Posterior vena cava (tissue), 2 donors: ENCODE results near the gene NKX2-1. TPM values are rescaled to one million over a fixed set of nuclear protein-coding genes. Genes with fewer than 3 reads are reported as not detected.
"Not testable (repeated sequence)": the region's sequence is repeated elsewhere in the genome, so short reads cannot be mapped to it uniquely, and the experiment has no call there.

Experiments
- DNase-seq: peaks from one replicate; pipeline ENCODE4 v3.0.0-alpha.2; 2020; ENCODE audit warnings: low spot score
- intact Hi-C, 2 donors: fragments of 100-400 bp; cut with DNase I; formaldehyde crosslinking; loops; one replicate each; pipeline versions ENCODE4 v1.14.1 to v1.14.2; 2022 to 2023
- total RNA-seq, 2 donors: library from RNA; stranded (reverse); fragmentation: NEBNext Ultra II Directional; extraction: Animal tissue kit (Norgen Biotek cat#: 25700); gene quantifications; one replicate each; pipeline ENCODE4 v1.2.1, GENCODE V29; 2021
- donor health status: DM: yes; HTN: yes; CAD: no.
- donor health status: DM: yes; HTN: yes; CAD: no.

Gene NKX2-1
- total RNA-seq, 2 donors from 2014 or later: not detected

DNA sequence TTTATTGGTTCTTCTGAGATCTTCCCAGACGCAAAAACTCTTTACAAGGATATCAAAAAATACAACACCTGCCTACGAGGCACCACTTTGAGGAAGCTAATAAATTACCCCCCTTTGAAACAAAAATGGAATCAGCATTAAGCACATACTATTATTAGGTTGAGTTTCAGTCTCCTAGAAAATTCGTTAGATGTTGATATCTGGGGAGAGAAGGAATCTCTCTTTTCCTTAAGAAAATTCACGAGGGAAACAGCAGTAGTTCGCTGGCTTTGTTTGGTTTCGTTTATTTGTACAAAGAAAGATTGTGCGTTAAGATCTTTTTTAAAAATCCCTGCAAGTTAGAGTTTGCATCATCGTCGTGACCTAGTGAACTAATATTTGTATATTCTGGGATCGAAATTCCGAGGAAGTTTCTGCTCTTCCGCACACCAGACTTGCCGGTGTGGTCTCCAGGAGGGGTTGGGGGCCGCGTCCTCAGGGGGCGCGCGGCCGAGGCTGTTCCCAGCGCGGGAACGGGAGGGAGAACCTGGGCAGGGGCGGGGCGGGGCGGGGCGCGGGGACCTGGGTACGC, 12.1 kb downstream of the NKX2-1 start:
- intact Hi-C loops: no loop called here
- DNase-seq: no peak

- intact Hi-C loops: no loop called here
- no peak for DNase-seq
Measured at GRCh38 chr14:36506732-36507614, 13.1 kb downstream of the NKX2-1 start.

GRCh38 chr14:36505892-36506731, 13.9 kb downstream of the NKX2-1 start:
- DNase-seq: no peak
- intact Hi-C loops: no loop called here

DNA sequence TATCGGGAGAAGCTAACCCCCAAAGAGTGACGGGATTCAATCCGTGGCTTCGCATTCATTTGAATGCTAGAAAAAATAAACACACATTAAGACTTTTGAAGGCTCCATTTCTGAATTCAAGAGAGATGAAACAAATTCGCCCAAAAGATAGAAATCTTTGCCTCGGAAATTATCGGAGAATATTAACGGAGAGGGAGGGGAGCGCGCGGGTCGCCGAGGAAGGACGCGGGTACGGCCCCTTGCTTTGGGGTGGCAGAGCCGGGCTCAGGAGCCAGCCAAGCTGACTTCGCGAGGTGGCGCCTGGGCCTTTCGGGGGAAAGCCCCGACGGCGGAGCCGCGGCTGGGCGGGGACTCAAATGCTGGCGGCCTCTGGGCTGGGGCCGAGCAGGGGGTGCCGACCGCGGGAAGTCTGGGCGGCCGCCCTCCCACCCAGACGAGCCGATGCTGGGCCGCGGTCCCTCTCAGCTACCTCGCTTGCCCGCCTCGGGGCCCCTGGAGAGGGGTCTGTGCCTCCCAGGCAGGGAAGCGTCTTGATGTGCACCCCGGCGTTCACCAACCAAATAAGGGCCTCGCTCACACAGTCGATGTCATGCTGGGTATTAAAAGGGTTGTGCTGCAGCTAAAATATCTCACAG, 14.7 kb downstream of the NKX2-1 start:
- DNase-seq: no peak
- intact Hi-C loops: no loop called here

- intact Hi-C loops: no loop called here
Measured at GRCh38 chr14:36504771-36505175, 15.3 kb downstream of the NKX2-1 start.

GRCh38 chr14:36503771-36504741, 16.0 kb downstream of the NKX2-1 start:
- DNase-seq: peak; percentile 80
- intact Hi-C loops: no loop called here

More at GRCh38 chr14:36504771-36505175, 15.3 kb downstream of the NKX2-1 start:
- DNase-seq: no peak

GRCh38 chr14:36502558-36503508, 17.2 kb downstream of the NKX2-1 start:
- intact Hi-C loops: no loop called here
- no peak for DNase-seq

- DNase-seq: no peak
- intact Hi-C loops: no loop called here
Measured at GRCh38 chr14:36498938-36499337, 21.1 kb downstream of the NKX2-1 start.

GRCh38 chr14:36496346-36496745, 23.7 kb downstream of the NKX2-1 start:
- no peak for DNase-seq
- intact Hi-C loops: no loop called here

GRCh38 chr14:36495666-36496065, 24.4 kb downstream of the NKX2-1 start:
- intact Hi-C loops: no loop called here
- DNase-seq: no peak

- no peak for DNase-seq
- intact Hi-C loops: no loop called here
Measured at GRCh38 chr14:36493761-36494160, 26.3 kb downstream of the NKX2-1 start.

- intact Hi-C loops: no loop called here
- DNase-seq: no peak
Measured at GRCh38 chr14:36485773-36486172, 34.3 kb downstream of the NKX2-1 start.

GRCh38 chr14:36479344-36479743, 40.7 kb downstream of the NKX2-1 start:
- intact Hi-C loops: no loop called here
- no peak for DNase-seq

DNA sequence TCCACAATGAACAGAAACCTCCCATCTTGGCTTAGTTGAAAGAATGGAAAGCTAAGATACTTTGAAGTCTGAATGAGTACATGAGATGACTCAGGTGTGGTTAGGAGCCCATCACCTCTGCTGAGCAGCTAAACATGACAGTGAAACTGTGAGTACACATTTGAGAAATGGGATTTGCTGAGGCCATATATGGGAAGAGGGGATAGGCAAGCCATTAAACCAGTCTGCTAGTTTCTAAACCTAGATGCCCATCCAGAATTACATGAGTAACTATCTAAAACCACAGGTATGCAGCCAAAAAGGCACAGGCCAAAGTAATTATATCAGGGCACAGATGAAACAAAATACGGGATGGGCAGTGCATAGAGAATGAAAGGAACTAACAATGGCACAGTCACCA, 41.2 kb downstream of the NKX2-1 start:
- intact Hi-C loops: no loop called here
- DNase-seq: no peak

- DNase-seq: no peak
- intact Hi-C loops: no loop called here
Measured at GRCh38 chr14:36477266-36477665, 42.8 kb downstream of the NKX2-1 start.

GRCh38 chr14:36476061-36476460, 44.0 kb downstream of the NKX2-1 start:
- intact Hi-C loops, DNase-seq: not testable (repeated sequence)

GRCh38 chr14:36474593-36474992, 45.4 kb downstream of the NKX2-1 start:
- no peak for DNase-seq
- intact Hi-C loops: no loop called here
